Measurements from ENCODE around the gene MAGEA2B. TPM values are rescaled to one million over a fixed set of nuclear protein-coding genes. Genes with fewer than 3 reads are reported as not detected.
"Not testable (repeated sequence)": the region's sequence is repeated elsewhere in the genome, so short reads cannot be mapped to it uniquely, and the experiment has no call there.

Gene MAGEA2B
- polyA plus RNA-seq, 4 donors, result not detected

DNA sequence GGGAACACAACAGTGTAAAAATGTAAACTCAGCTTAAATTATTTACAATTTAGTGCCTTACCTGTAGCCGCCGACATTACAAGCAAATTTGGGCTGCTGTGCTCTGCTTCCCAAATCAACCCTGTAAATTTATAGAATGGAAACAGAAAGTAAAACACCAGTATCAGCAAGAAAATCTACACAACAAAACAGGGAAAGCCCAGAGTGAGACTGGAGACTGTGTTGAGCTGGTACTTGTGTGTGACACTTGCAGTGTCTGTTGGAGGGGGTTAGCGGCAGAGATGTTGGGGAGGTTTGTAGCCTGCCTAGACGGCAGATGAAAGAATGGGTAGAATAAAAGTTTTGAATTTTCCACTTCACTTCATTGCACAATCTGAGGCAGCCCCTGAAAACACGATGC is 1.2 kb upstream of the MAGEA2B start:
- H3K36me3 ChIP-seq (ENCODE audit: control insufficient read depth in 3 of 3, insufficient read depth in 2 of 3, low read depth in 1 of 3, low read length in 3 of 3); H3K4me1 ChIP-seq (ENCODE audit: control insufficient read depth in 3 of 3, insufficient read depth in 2 of 3, low read depth in 1 of 3, low read length in 2 of 3); H3K27ac ChIP-seq (ENCODE audit: low read depth in 1 of 3, low read length in 2 of 3); H3K27me3 ChIP-seq (ENCODE audit: control insufficient read depth in 3 of 3, insufficient read depth in 3 of 3, low read length in 3 of 3); DNase-seq; H3K9me3 ChIP-seq (ENCODE audit: control insufficient read depth in 2 of 2, insufficient read depth in 1 of 2, low read depth in 1 of 2, low read length in 1 of 2); H3K4me3 ChIP-seq (ENCODE audit: low read depth in 1 of 3, low read length in 3 of 3): not testable (repeated sequence)
- FAIRE-seq, result peak; percentile 62
- WGBS, 3 donors, result no CpG with 5 or more reads among the region's 5 CpGs

DNA sequence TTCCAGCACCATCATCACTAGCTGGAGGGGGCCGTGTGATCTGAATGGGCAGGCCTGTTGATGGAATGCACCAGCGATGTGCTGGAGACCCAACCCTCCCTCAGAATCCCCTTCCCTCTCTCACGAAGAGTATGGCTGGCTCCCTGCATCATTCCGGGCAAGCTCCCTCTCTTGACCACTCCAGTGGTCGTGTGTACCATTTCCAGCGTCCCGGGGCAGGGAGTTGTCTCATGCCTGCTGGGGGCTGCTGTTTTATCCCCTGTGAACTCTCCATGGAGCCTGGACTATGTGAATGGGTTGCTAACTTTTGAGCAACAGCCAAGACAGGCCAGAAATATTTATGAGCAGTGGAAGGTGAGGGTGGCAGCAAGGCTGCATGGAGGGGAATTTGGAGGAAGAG is 11.0 kb downstream of the MAGEA2B start:
- Histone ChIP-seq H3K27me3 (ENCODE audit: control insufficient read depth in 3 of 3, insufficient read depth in 3 of 3, low read length in 3 of 3) (no peaks in the 10 kb centered on the region), H3K9me3 (ENCODE audit: control insufficient read depth in 2 of 2, insufficient read depth in 1 of 2, low read depth in 1 of 2, low read length in 1 of 2) (no peaks in the 10 kb centered on the region), H3K4me1 (ENCODE audit: control insufficient read depth in 3 of 3, insufficient read depth in 2 of 3, low read depth in 1 of 3, low read length in 2 of 3) (no peaks in the 10 kb centered on the region), H3K36me3 (ENCODE audit: control insufficient read depth in 3 of 3, insufficient read depth in 2 of 3, low read depth in 1 of 3, low read length in 3 of 3) (no peaks in the 10 kb centered on the region), H3K27ac (ENCODE audit: low read depth in 1 of 3, low read length in 2 of 3) (no peak overlapping the region), H3K4me3 (ENCODE audit: low read depth in 1 of 3, low read length in 3 of 3) (no peak overlapping the region)
- DNase-seq (no peak), FAIRE-seq (no peak)
- 64 to 75% (median 65%) methylated on average over 6 to 7 of the region's 7 CpGs for WGBS, 3 donors

DNA sequence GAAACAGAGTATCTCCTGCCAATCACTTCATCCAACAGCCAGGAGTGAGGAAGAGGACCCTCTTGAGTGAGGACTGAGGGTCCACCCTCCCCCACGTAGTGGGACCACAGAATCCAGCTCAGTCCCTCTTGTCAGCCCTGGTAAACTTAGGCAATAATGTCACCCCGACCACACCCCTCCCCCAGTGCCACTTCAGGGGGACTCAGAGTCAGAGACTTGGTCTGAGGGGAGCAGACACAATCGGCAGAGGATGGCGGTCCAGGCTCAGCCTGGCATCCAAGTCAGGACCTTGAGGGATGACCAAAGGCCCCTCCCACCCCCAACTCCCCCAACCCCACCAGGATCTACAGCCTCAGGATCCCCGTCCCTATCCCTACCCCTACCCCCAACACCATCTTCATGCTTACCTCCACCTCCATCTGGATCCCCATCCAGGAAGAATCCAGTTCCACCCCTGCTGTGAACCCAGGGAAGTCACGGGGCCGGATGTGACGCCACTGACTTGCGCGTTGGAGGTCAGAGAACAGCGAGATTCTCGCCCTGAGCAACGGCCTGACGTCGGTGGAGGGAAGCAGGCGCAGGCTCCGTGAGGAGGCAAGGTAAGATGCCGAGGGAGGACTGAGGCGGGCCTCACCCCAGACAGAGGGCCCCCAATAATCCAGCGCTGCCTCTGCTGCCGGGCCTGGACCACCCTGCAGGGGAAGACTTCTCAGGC is 19.0 kb downstream of the MAGEA2B start, which contains the start of the genes CSAG1 and MAGEA12:
TSS of gene CSAG1 (minus strand) at position 461 of the 715 bp plus-strand sequence. CDS start 1,261 bp downstream, outside the sequence.
TSS of gene MAGEA12 (plus strand) at position 497 of the 715 bp plus-strand sequence. CDS start 2,405 bp downstream, outside the sequence.
- no peaks in the 10 kb centered on the region for H3K9me3 ChIP-seq (ENCODE audit: control insufficient read depth in 2 of 2, insufficient read depth in 1 of 2, low read depth in 1 of 2, low read length in 1 of 2)
- DNase-seq (no peak), FAIRE-seq (no peak)
- H3K27ac ChIP-seq (ENCODE audit: low read depth in 1 of 3, low read length in 2 of 3), result no peak within 1 kb of the TSS
- H3K36me3 ChIP-seq (ENCODE audit: control insufficient read depth in 3 of 3, insufficient read depth in 2 of 3, low read depth in 1 of 3, low read length in 3 of 3), result no peaks in the 10 kb centered on the region
- H3K4me3 ChIP-seq (ENCODE audit: low read depth in 1 of 3, low read length in 3 of 3), result no peak within 1 kb of the TSS
- no peaks in the 10 kb centered on the region for H3K4me1 ChIP-seq (ENCODE audit: control insufficient read depth in 3 of 3, insufficient read depth in 2 of 3, low read depth in 1 of 3, low read length in 2 of 3)
- H3K27me3 ChIP-seq (ENCODE audit: control insufficient read depth in 3 of 3, insufficient read depth in 3 of 3, low read length in 3 of 3), result no peaks in the 10 kb centered on the region
- 73 to 88% (median 87%) methylated on average over 7 to 20 of the region's 21 CpGs for WGBS, 3 donors

DNA sequence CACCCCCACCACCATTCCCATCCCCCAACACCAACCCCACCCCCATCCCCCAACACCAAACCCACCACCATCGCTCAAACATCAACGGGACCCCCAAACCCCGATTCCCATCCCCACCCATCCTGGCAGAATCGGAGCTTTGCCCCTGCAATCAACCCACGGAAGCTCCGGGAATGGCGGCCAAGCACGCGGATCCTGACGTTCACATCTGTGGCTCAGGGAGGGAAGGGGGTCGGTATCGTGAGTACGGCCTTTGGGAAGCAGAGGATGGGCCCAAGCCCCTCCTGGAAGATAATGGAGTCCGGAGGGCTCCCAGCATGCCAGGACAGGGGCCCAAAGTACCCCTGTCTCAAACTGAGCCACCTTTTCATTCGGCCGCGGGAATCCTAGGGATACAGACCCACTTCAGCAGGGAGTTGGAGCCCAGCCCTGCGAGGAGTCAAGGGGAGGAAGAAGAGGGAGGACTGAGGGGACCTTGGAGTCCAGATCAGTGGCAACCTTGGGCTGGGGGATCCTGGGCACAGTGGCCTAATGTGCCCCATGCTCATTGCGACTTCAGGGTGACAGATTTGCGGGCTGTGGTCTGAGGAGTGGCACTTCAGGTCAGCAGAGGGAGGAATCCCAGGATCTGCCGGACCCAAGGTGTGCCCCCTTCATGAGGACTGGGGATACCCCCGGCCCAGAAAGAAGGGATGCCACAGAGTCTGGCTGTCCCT is 19.9 kb downstream of the MAGEA2B start:
- not testable (repeated sequence) for H3K27me3 ChIP-seq (ENCODE audit: control insufficient read depth in 3 of 3, insufficient read depth in 3 of 3, low read length in 3 of 3); H3K9me3 ChIP-seq (ENCODE audit: control insufficient read depth in 2 of 2, insufficient read depth in 1 of 2, low read depth in 1 of 2, low read length in 1 of 2); H3K36me3 ChIP-seq (ENCODE audit: control insufficient read depth in 3 of 3, insufficient read depth in 2 of 3, low read depth in 1 of 3, low read length in 3 of 3); H3K4me1 ChIP-seq (ENCODE audit: control insufficient read depth in 3 of 3, insufficient read depth in 2 of 3, low read depth in 1 of 3, low read length in 2 of 3); FAIRE-seq; H3K27ac ChIP-seq (ENCODE audit: low read depth in 1 of 3, low read length in 2 of 3); H3K4me3 ChIP-seq (ENCODE audit: low read depth in 1 of 3, low read length in 3 of 3); DNase-seq
- 93 to 94% (median 94%) methylated on average over 19 to 22 of the region's 22 CpGs for WGBS, 3 donors

DNA sequence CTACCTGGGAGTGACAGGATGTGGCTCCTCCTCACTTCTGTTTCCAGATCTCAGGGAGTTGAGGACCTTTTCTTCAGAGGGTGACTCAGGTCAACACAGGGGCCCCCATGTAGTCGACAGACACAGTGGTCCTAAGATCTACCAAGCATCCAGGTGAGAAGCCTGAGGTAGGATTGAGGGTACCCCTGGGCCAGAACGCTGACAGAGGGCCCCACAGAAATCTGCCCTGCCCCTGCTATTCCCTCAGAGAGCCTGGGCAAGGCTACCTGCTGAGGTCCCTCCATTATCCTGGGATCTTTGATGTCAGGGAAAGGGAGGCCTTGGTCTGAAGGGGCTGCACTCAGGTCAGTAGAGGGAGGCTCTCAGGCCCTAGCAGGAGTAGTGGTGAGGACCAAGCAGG is 20.7 kb downstream of the MAGEA2B start:
- Histone ChIP-seq H3K4me3 (ENCODE audit: low read depth in 1 of 3, low read length in 3 of 3) (no peak overlapping the region), H3K4me1 (ENCODE audit: control insufficient read depth in 3 of 3, insufficient read depth in 2 of 3, low read depth in 1 of 3, low read length in 2 of 3) (no peaks in the 10 kb centered on the region), H3K36me3 (ENCODE audit: control insufficient read depth in 3 of 3, insufficient read depth in 2 of 3, low read depth in 1 of 3, low read length in 3 of 3) (no peaks in the 10 kb centered on the region), H3K27me3 (ENCODE audit: control insufficient read depth in 3 of 3, insufficient read depth in 3 of 3, low read length in 3 of 3) (no peaks in the 10 kb centered on the region), H3K27ac (ENCODE audit: low read depth in 1 of 3, low read length in 2 of 3) (no peak overlapping the region), H3K9me3 (ENCODE audit: control insufficient read depth in 2 of 2, insufficient read depth in 1 of 2, low read depth in 1 of 2, low read length in 1 of 2) (no peaks in the 10 kb centered on the region)
- no peak for FAIRE-seq
- 57 to 85% (median 80%) methylated on average over 2 of the region's 2 CpGs for WGBS, 3 donors
- DNase-seq, result no peak

DNA sequence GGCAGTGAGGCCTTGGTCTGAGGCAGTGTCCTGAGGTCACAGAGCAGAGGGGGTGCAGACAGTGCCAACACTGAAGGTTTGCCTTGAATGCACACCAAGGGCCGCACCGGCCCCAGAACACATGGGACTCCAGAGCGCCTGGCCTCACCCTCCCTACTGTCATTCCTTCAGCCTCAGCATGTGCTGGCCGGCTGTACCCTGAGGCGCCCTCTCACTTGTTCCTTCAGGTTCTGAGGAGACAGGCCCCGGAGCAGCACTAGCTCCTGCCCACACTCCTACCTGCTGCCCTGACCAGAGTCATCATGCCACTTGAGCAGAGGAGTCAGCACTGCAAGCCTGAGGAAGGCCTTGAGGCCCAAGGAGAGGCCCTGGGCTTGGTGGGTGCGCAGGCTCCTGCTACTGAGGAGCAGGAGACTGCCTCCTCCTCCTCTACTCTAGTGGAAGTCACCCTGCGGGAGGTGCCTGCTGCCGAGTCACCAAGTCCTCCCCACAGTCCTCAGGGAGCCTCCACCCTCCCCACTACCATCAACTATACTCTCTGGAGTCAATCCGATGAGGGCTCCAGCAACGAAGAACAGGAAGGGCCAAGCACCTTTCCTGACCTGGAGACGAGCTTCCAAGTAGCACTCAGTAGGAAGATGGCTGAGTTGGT is 21.6 kb downstream of the MAGEA2B start:
- DNase-seq (no peak), FAIRE-seq (no peak)
- Histone ChIP-seq H3K27me3 (ENCODE audit: control insufficient read depth in 3 of 3, insufficient read depth in 3 of 3, low read length in 3 of 3) (no peaks in the 10 kb centered on the region), H3K36me3 (ENCODE audit: control insufficient read depth in 3 of 3, insufficient read depth in 2 of 3, low read depth in 1 of 3, low read length in 3 of 3) (no peaks in the 10 kb centered on the region), H3K9me3 (ENCODE audit: control insufficient read depth in 2 of 2, insufficient read depth in 1 of 2, low read depth in 1 of 2, low read length in 1 of 2) (no peaks in the 10 kb centered on the region), H3K27ac (ENCODE audit: low read depth in 1 of 3, low read length in 2 of 3) (no peak overlapping the region), H3K4me1 (ENCODE audit: control insufficient read depth in 3 of 3, insufficient read depth in 2 of 3, low read depth in 1 of 3, low read length in 2 of 3) (no peaks in the 10 kb centered on the region), H3K4me3 (ENCODE audit: low read depth in 1 of 3, low read length in 3 of 3) (no peak overlapping the region)
- 89 to 96% (median 89%) methylated on average over 11 to 12 of the region's 12 CpGs for WGBS, 3 donors

DNA sequence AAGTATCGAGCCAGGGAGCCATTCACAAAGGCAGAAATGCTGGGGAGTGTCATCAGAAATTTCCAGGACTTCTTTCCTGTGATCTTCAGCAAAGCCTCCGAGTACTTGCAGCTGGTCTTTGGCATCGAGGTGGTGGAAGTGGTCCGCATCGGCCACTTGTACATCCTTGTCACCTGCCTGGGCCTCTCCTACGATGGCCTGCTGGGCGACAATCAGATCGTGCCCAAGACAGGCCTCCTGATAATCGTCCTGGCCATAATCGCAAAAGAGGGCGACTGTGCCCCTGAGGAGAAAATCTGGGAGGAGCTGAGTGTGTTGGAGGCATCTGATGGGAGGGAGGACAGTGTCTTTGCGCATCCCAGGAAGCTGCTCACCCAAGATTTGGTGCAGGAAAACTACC is 22.1 kb downstream of the MAGEA2B start:
- H3K4me3 ChIP-seq (ENCODE audit: low read depth in 1 of 3, low read length in 3 of 3); H3K4me1 ChIP-seq (ENCODE audit: control insufficient read depth in 3 of 3, insufficient read depth in 2 of 3, low read depth in 1 of 3, low read length in 2 of 3); DNase-seq; H3K27ac ChIP-seq (ENCODE audit: low read depth in 1 of 3, low read length in 2 of 3); H3K27me3 ChIP-seq (ENCODE audit: control insufficient read depth in 3 of 3, insufficient read depth in 3 of 3, low read length in 3 of 3); H3K36me3 ChIP-seq (ENCODE audit: control insufficient read depth in 3 of 3, insufficient read depth in 2 of 3, low read depth in 1 of 3, low read length in 3 of 3); FAIRE-seq; H3K9me3 ChIP-seq (ENCODE audit: control insufficient read depth in 2 of 2, insufficient read depth in 1 of 2, low read depth in 1 of 2, low read length in 1 of 2): not testable (repeated sequence)
- WGBS, 3 donors, result 82 to 87% (median 86%) methylated on average over 12 of the region's 12 CpGs

DNA sequence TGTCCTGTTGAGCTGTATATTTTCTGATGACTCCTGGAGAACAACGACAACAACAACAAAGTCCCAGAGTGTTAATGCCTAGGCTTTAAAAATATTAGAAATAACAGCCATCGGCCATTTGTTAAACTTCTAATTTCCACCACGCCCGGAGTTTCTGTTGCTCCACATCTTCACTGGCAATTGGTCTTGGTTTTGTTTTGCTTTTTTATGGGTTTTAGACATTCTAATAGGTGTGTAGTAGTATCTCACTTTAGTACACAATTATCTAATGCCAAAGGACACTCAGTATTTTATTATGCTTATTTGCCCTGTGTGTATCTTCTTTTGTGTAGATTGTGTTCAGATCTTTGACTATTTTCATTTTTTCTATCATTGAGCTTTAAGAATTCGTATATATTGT is 24.1 kb downstream of the MAGEA2B start:
- H3K27ac ChIP-seq (ENCODE audit: low read depth in 1 of 3, low read length in 2 of 3), result no peak overlapping the region
- no peak for FAIRE-seq
- DNase-seq, result no peak
- 79 to 92% (median 85%) methylated on average over 5 of the region's 5 CpGs for WGBS, 3 donors
- no peaks in the 10 kb centered on the region for H3K36me3 ChIP-seq (ENCODE audit: control insufficient read depth in 3 of 3, insufficient read depth in 2 of 3, low read depth in 1 of 3, low read length in 3 of 3)
- H3K4me1 ChIP-seq (ENCODE audit: control insufficient read depth in 3 of 3, insufficient read depth in 2 of 3, low read depth in 1 of 3, low read length in 2 of 3), result no peaks in the 10 kb centered on the region
- H3K4me3 ChIP-seq (ENCODE audit: low read depth in 1 of 3, low read length in 3 of 3), result no peak overlapping the region
- no peaks in the 10 kb centered on the region for H3K9me3 ChIP-seq (ENCODE audit: control insufficient read depth in 2 of 2, insufficient read depth in 1 of 2, low read depth in 1 of 2, low read length in 1 of 2)
- H3K27me3 ChIP-seq (ENCODE audit: control insufficient read depth in 3 of 3, insufficient read depth in 3 of 3, low read length in 3 of 3), result no peaks in the 10 kb centered on the region

Measured in small intestine (tissue), 7 donors.